Measurements from ENCODE around the gene MNAT1.

GRCh38 chr14:60773558-60773957 lies 39.0 kb downstream of the MNAT1 start:
- TF ChIP-seq CTCF (conservative IDR thresholded peaks at IDR 0.05 in 1 of 2, IDR thresholded peaks at IDR 0.05 in 1 of 2; ENCODE audit: extremely low read depth in 1 of 2, insufficient read depth in 1 of 2, low read depth in 1 of 2, low read length in 2 of 2) (no peak), EZH2 (IDR thresholded peaks at IDR 0.05; ENCODE audit: borderline replicate concordance, low read length) (no peak)

All from mammary epithelial cell (primary cell).